ENCODE data around the gene TSR2. TPM values are rescaled to one million over a fixed set of nuclear protein-coding genes. Genes with fewer than 3 reads are reported as not detected.

TSR2 gene, protein sequence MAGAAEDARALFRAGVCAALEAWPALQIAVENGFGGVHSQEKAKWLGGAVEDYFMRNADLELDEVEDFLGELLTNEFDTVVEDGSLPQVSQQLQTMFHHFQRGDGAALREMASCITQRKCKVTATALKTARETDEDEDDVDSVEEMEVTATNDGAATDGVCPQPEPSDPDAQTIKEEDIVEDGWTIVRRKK
- 42.5 and 45.0 TPM in 2 replicates for total RNA-seq (2022)
- Bru-seq, nascent RNA = percentile 81 among the genes with signal in this experiment
- percentile 94 among the genes with signal in this experiment for BruChase-seq, experiment 1, labeled RNA remaining after a 6-hour chase
- BruChase-seq, experiment 2, labeled RNA remaining after a 2-hour chase = percentile 90 among the genes with signal in this experiment
- long read RNA-seq, transcript TSR2-201 (5 exons, 1,534 nt) = major isoform, 100 of 119 reads
- long read RNA-seq, partial matches to known transcripts = 0 of 119 reads
- long read RNA-seq, other reads (novel, unspliced or antisense) = 19 of 119 reads

DNA sequence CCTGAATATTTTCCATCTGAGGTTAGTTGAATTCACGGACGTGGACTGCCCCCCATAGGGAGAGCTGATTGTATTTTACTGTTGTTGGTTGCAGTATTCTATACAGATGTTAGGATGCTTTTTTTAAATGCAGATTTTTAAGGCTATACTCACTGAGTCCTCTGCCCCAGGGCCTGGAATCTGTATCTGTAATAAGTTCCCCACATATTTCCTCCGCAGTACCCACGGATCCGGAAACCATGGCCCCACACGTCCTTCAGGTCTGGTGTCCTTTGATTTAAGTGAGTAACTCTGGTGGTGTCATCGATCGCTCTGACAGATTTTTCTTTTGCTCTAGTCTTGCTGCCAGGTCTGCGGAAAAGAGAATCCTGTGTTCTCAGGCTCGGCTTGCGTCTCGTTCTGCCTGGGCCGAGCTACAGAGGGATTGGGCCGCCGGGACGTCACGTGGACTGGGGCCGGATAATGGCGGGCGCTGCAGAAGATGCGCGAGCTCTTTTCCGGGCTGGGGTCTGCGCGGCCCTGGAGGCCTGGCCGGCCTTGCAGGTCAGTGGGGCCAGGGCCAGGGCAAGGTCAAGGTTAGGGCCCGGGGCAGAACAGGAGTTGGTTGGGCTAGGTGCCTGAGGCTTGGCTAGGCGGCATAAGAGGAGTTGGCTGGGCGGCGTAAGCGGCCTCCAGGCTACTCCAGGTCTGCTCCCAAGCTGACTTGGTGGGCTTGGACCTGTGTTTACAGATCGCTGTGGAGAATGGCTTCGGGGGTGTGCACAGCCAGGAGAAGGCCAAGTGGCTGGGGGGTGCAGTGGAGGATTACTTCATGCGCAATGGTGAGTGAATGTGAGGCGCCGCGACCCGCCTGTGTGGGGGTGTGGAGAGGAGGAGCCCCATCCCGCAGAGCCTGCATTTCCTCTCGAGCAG, at the start of gene TSR2:
Gene TSR2 (plus strand): TSS at position 445 of the 912 bp plus-strand sequence. CDS start 18 bp downstream, at position 463.
- DNase-seq = peak; percentile 83
- CTCF ChIA-PET = interaction anchor here (0.5 to 0.9 kb wide), 2 partner anchors 41 to 192 kb away, joined by 3 to 4 read pairs; no protein-coding TSS in a partner anchor
- H3K27me3 Mint-ChIP-seq (ENCODE audit: unreplicated experiment) = no peaks in the 10 kb centered on the region
- H3K27ac Mint-ChIP-seq (ENCODE audit: unreplicated experiment) = peak within 1 kb of the TSS; percentile 67
- H3K4me1 Mint-ChIP-seq (ENCODE audit: low read depth, unreplicated experiment) = peaks cover 23% of the 10 kb centered on the region
- no peaks in the 10 kb centered on the region for H3K9me3 Mint-ChIP-seq (ENCODE audit: low read depth, unreplicated experiment)
- intact Hi-C loops (cut with micrococcal nuclease; ENCODE audit: unreplicated experiment) = no loop called here
- peaks cover 13% of the 10 kb centered on the region for H3K36me3 Mint-ChIP-seq (ENCODE audit: insufficient read depth, unreplicated experiment)
- BruUV-seq (replicated peaks) = no TSS peak
- peak within 1 kb of the TSS; percentile 98 for H3K4me3 Mint-ChIP-seq (ENCODE audit: low read depth, unreplicated experiment)
- TF ChIP-seq, protein P1, sequence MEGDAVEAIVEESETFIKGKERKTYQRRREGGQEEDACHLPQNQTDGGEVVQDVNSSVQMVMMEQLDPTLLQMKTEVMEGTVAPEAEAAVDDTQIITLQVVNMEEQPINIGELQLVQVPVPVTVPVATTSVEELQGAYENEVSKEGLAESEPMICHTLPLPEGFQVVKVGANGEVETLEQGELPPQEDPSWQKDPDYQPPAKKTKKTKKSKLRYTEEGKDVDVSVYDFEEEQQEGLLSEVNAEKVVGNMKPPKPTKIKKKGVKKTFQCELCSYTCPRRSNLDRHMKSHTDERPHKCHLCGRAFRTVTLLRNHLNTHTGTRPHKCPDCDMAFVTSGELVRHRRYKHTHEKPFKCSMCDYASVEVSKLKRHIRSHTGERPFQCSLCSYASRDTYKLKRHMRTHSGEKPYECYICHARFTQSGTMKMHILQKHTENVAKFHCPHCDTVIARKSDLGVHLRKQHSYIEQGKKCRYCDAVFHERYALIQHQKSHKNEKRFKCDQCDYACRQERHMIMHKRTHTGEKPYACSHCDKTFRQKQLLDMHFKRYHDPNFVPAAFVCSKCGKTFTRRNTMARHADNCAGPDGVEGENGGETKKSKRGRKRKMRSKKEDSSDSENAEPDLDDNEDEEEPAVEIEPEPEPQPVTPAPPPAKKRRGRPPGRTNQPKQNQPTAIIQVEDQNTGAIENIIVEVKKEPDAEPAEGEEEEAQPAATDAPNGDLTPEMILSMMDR (IDR thresholded peaks at IDR 0.05; ENCODE audit: unreplicated experiment) = no peak

DNA sequence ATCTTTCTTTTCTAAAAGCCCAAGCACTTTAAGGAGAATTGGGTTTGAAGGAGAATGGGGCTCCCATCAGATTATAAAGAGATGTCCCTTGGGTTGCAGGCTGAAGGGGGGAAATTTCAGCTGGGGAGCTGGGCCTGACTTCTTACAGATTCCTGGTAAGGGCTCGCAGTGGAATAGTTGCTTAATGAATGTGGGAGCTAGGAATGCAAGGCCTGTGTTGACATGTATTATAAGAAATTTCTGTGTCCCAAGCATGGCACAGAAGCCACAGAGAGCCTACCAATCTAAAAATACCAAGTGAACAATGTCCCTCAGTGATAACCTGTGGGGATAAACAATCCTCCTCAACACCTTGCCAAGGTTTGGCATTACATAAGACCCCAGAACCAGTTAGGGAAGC, 43.1 kb upstream of the TSR2 start:
- H3K36me3 Mint-ChIP-seq (ENCODE audit: insufficient read depth, unreplicated experiment) = no peaks in the 10 kb centered on the region
- H3K27ac Mint-ChIP-seq (ENCODE audit: unreplicated experiment) = no peak overlapping the region
- no peak overlapping the region for H3K4me3 Mint-ChIP-seq (ENCODE audit: low read depth, unreplicated experiment)
- no peak for DNase-seq
- no TSS peak for BruUV-seq (replicated peaks)
- H3K9me3 Mint-ChIP-seq (ENCODE audit: low read depth, unreplicated experiment) = no peaks in the 10 kb centered on the region
- no peaks in the 10 kb centered on the region for H3K27me3 Mint-ChIP-seq (ENCODE audit: unreplicated experiment)
- TF ChIP-seq, protein P1 (IDR thresholded peaks at IDR 0.05; ENCODE audit: unreplicated experiment) = no peak
- intact Hi-C loops (cut with micrococcal nuclease; ENCODE audit: unreplicated experiment) = no loop called here
- H3K4me1 Mint-ChIP-seq (ENCODE audit: low read depth, unreplicated experiment) = no peaks in the 10 kb centered on the region
- CTCF ChIA-PET = no interaction called here

DNA sequence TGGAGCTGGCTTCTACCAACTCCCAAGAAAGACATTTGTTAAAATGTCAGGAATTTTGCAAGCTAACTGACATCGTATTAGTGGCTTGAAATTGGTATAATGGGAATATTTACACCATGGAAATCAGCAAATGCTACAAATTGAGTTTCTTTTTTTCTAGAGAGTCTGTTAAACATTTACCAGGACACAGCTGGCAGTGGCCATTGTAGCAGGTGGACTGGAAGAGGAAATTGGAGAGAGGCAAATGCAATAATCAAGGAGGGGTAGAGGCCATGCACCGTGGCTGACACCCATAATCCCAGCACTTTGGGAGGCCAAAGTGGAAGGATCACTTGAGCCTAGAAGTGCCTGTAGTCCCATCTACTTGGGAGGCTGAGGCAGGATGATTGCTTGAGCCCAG, 32.9 kb upstream of the TSR2 start:
- intact Hi-C loops (cut with micrococcal nuclease; ENCODE audit: unreplicated experiment) = no loop called here
- no peaks in the 10 kb centered on the region for H3K9me3 Mint-ChIP-seq (ENCODE audit: low read depth, unreplicated experiment)

DNA sequence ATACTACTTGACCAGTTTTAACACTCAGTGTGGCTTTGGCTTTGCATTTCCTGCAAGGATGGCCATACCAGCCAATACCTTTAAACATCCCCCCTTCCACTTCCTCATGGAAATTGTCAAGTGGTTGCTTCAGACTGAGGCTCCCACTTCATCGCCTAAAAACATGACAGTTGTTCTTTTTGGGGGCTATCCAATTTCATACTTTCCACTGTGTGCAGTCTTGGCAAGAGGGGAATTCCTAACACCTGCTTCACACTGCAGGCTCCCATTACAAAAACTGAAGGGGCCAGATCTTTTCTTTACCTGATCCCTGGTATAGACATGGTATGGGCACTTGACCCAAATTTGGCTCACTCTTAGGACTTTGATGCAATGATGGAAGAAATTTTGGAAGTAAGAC, 28.5 kb upstream of the TSR2 start:
- CTCF ChIA-PET = no interaction called here
- TF ChIP-seq, protein P1 (IDR thresholded peaks at IDR 0.05; ENCODE audit: unreplicated experiment) = no peak
- Mint-ChIP-seq H3K27ac (ENCODE audit: unreplicated experiment) (no peak overlapping the region), H3K4me3 (ENCODE audit: low read depth, unreplicated experiment) (no peak overlapping the region), H3K4me1 (ENCODE audit: low read depth, unreplicated experiment) (no peaks in the 10 kb centered on the region), H3K36me3 (ENCODE audit: insufficient read depth, unreplicated experiment) (no peaks in the 10 kb centered on the region), H3K27me3 (ENCODE audit: unreplicated experiment) (peaks cover 18% of the 10 kb centered on the region), H3K9me3 (ENCODE audit: low read depth, unreplicated experiment) (no peaks in the 10 kb centered on the region)
- no peak for DNase-seq
- intact Hi-C loops (cut with micrococcal nuclease; ENCODE audit: unreplicated experiment) = no loop called here
- BruUV-seq (replicated peaks) = no TSS peak

More for the DNA sequence above, 32.9 kb upstream of the TSR2 start:
- Mint-ChIP-seq H3K27ac (ENCODE audit: unreplicated experiment) (no peak overlapping the region), H3K36me3 (ENCODE audit: insufficient read depth, unreplicated experiment) (no peaks in the 10 kb centered on the region), H3K4me3 (ENCODE audit: low read depth, unreplicated experiment) (no peak overlapping the region), H3K27me3 (ENCODE audit: unreplicated experiment) (no peaks in the 10 kb centered on the region), H3K4me1 (ENCODE audit: low read depth, unreplicated experiment) (no peaks in the 10 kb centered on the region)
- no TSS peak for BruUV-seq (replicated peaks)
- TF ChIP-seq, protein P1 (IDR thresholded peaks at IDR 0.05; ENCODE audit: unreplicated experiment) = no peak
- CTCF ChIA-PET = interaction anchor here (0.5 kb wide), 1 partner anchor 30 kb away, joined by 3 read pairs; no protein-coding TSS in a partner anchor
- DNase-seq = no peak
